HepG2 (cell line): ENCODE measurements around the gene ASB11. TPM values are rescaled to one million over a fixed set of nuclear protein-coding genes. Genes with fewer than 3 reads are reported as not detected.

Experiments used
- ATAC-seq: fragments of 200-7000 bp; cut with Tn5 transposase; 3 replicates; pipeline ENCODE4 v1.9.1; 2020; ENCODE audit warnings: mild to moderate bottlenecking, moderate library complexity
- BruUV-seq: library from RNA; stranded (reverse); fragments of 400-500 nt; replicated peaks from 2 replicates; lab custom pipeline; 2021; lab: Mats Ljungman, UMichigan
- CTCF ChIA-PET: fragments of 300-600 bp; formaldehyde crosslinking; extraction: SDS; loops from one replicate; lab custom pipeline; 2021; ENCODE audit warnings: low total read pairs, inconsistent platforms, low intra/inter-chr PET ratio; lab: Yijun Ruan, JAX
- POLR2A ChIA-PET: fragments of 350-600 bp; sonication (Branson Sonifier 250); formaldehyde crosslinking; loops from one replicate; lab custom pipeline; 2020; ENCODE audit warnings: antibody characterized with exemption, inconsistent platforms; lab: Yijun Ruan, JAX
- DNase-seq: peaks from one replicate; pipeline ENCODE4 v3.0.0-alpha.2; 2015; ENCODE audit warnings: low spot score
- FAIRE-seq: peaks from 3 replicates; lab custom pipeline; 2011; peaks lifted over from hg19 to GRCh38; lab: Jason Lieb, UNC
- H2AFZ ChIP-seq: one replicate; pipeline ENCODE4 v1.6.1; 2011; ENCODE audit warnings: low read length, inconsistent platforms
- H3K27ac ChIP-seq: fragments of 300-600 bp; 3 replicates; pipeline ENCODE4 v1.8.0; 2011; ENCODE audit warnings: mixed run types, mild to moderate bottlenecking, mixed read lengths, low read length, inconsistent platforms; ENCODE audit not compliant: insufficient read depth; ENCODE audit errors: extremely low read length
- H3K27me3 ChIP-seq, 2 experiments: fragments of 200-600 bp in 1 of 2; 2 replicates in 1 of 2; 3 replicates in 1 of 2; pipeline versions ENCODE4 v1.6.0 to v1.8.0; 2011; ENCODE audit warnings: low read length in 2 of 2, mild to moderate bottlenecking in 2 of 2, moderate library complexity in 2 of 2, inconsistent platforms in 1 of 2; ENCODE audit not compliant: insufficient read depth in 2 of 2, control insufficient read depth in 1 of 2
- H3K36me3 ChIP-seq, 2 experiments: fragments of 200-600 bp in 1 of 2; replicated peaks in 1 of 2; 2 replicates in 1 of 2; 3 replicates in 1 of 2; pipeline versions ENCODE4 v1.5.1 to v1.8.0; 2011; ENCODE audit warnings: low read length in 2 of 2, inconsistent platforms in 1 of 2; ENCODE audit not compliant: insufficient read depth in 2 of 2, control insufficient read depth in 1 of 2
- H3K4me1 ChIP-seq: 2 replicates; pipeline ENCODE4 v1.5.1; 2012; ENCODE audit warnings: low read length, inconsistent platforms; ENCODE audit not compliant: insufficient read depth
- H3K4me2 ChIP-seq: 2 replicates; pipeline ENCODE4 v1.6.0; 2011; ENCODE audit warnings: low read depth, low read length, inconsistent platforms
- H3K4me3 ChIP-seq, 3 experiments: fragments of 200-600 bp in 1 of 3; sonication (generic), shearing (Covaris generic) in 1 of 3; replicated peaks in 1 of 3; 2 replicates each; pipeline ENCODE4 v1.5.1; 2011 to 2016; ENCODE audit warnings: low read length in 3 of 3, inconsistent platforms in 2 of 3, low read depth in 2 of 3, mild to moderate bottlenecking in 2 of 3, control low read depth in 1 of 3, mixed read lengths in 1 of 3; ENCODE audit not compliant: insufficient read depth in 1 of 3
- H3K79me2 ChIP-seq: one replicate; pipeline ENCODE4 v1.6.1; 2011; ENCODE audit warnings: low read length, inconsistent platforms; ENCODE audit not compliant: insufficient read depth
- H3K9ac ChIP-seq: 2 replicates; pipeline ENCODE4 v1.6.0; 2011; ENCODE audit warnings: mild to moderate bottlenecking, low read depth, low read length, inconsistent platforms; ENCODE audit not compliant: insufficient read depth
- H3K9me3 ChIP-seq: 2 replicates; pipeline ENCODE4 v1.5.1; 2012; ENCODE audit warnings: mild to moderate bottlenecking, low read length
- H4K20me1 ChIP-seq: 2 replicates; pipeline ENCODE4 v1.6.0; 2011; ENCODE audit warnings: inconsistent platforms, mild to moderate bottlenecking, low read length, moderate library complexity; ENCODE audit not compliant: insufficient read depth
- ARNTL ChIP-seq: sonication (generic); formaldehyde crosslinking; IDR thresholded peaks from 2 replicates; pipeline ENCODE4 v1.4.0; 2020; ENCODE audit warnings: mild to moderate bottlenecking, missing genetic modification reagents
- ATM ChIP-seq: fragments of 450-650 bp; IDR thresholded peaks from 2 replicates; pipeline ENCODE4 v1.7.1; 2017; ENCODE audit warnings: mild to moderate bottlenecking, borderline replicate concordance
- CTCF ChIP-seq: sonication (generic); formaldehyde crosslinking; IDR thresholded peaks from 2 replicates; pipeline ENCODE4 v1.5.0; 2020; ENCODE audit warnings: mild to moderate bottlenecking, missing genetic modification reagents, moderate library complexity
- HNRNPUL1 ChIP-seq: fragments of 200-400 bp; formaldehyde crosslinking; IDR thresholded peaks from 2 replicates; pipeline ENCODE4 v1.6.1; 2017; ENCODE audit warnings: low read depth, mild to moderate bottlenecking, low read length, moderate library complexity
- NFE2L1 ChIP-seq: sonication (generic); formaldehyde crosslinking; IDR thresholded peaks from 2 replicates; pipeline ENCODE4 v1.4.0; 2020; ENCODE audit warnings: missing genetic modification reagents, mild to moderate bottlenecking, borderline replicate concordance
- ZBTB34 ChIP-seq: sonication (generic); formaldehyde crosslinking; IDR thresholded peaks from 2 replicates; pipeline ENCODE4 v1.8.0; 2022; ENCODE audit warnings: mild to moderate bottlenecking, missing genetic modification reagents
- ZFP82 ChIP-seq: sonication (generic); formaldehyde crosslinking; IDR thresholded peaks from 2 replicates; pipeline ENCODE4 v1.5.1; 2020; ENCODE audit warnings: mild to moderate bottlenecking, missing genetic modification reagents, borderline replicate concordance
- ZNF180 ChIP-seq: sonication (generic); formaldehyde crosslinking; IDR thresholded peaks from 2 replicates; pipeline ENCODE4 v1.4.0; 2020; ENCODE audit warnings: low read depth, missing genetic modification reagents, borderline replicate concordance
- ZNF414 ChIP-seq: sonication (generic); formaldehyde crosslinking; IDR thresholded peaks from 2 replicates; pipeline ENCODE4 v1.5.0; 2020; ENCODE audit warnings: missing genetic modification reagents
- ZNF549 ChIP-seq: sonication (generic); formaldehyde crosslinking; IDR thresholded peaks from 2 replicates; pipeline ENCODE4 v1.5.0; 2020; ENCODE audit warnings: missing genetic modification reagents
- WGBS: methylation state at CpG from one replicate; pipeline ENCODE4 v1.1.6; 2017; ENCODE audit warnings: low lambda C conversion rate; 5-methylcytosine and 5-hydroxymethylcytosine counted together
- in situ Hi-C: cut with HindIII; loops from 2 replicates; pipeline ENCODE4 v1.10.0; 2017; ENCODE audit warnings: low pct_unique_long_range_greater_than_20kb; ENCODE audit not compliant: extremely low pct_ligation_motif_present
- intact Hi-C: fragments of 100-400 bp; cut with micrococcal nuclease; formaldehyde crosslinking; loops from one replicate; pipeline ENCODE4 v1.10.0; 2022; ENCODE audit not compliant: unreplicated experiment
- polyA plus RNA-seq, 8 experiments: library from polyadenylated mRNA; depleted of rRNA in 3 of 8; stranded (reverse) in 7 of 8; unstranded in 1 of 8; fragments of >200 nt; fragmentation: Illumina TruSeq in 4 of 8; extraction: Trizol in 4 of 8; gene quantifications; 2 replicates each; pipeline versions ENCODE4 v1.2.1 to v1.2.3, GENCODE V29; 2011 to 2016; ENCODE audit warnings: low read depth in 4 of 8, missing spikeins in 1 of 8, mixed read lengths in 1 of 8; ENCODE audit not compliant: insufficient read depth in 1 of 8
- total RNA-seq, 5 experiments: library from RNA; depleted of rRNA; stranded (reverse); fragments of >200 nt; fragmentation: Illumina TruSeq; extraction: Trizol; gene quantifications; 2 replicates each; pipeline ENCODE4 v1.2.3, GENCODE V29; 2016; ENCODE audit warnings: low read depth in 1 of 5
- TF ChIP-seq, protein P1 (sequence below): IDR thresholded peaks from 2 replicates; pipeline ENCODE4 v1.6.1; 2012; ENCODE audit warnings: low read depth, low read length, improper control_type of control experiment

ASB11 gene
- total and polyA plus RNA-seq, 2 of the 13 experiments (the other 11 are each of a cell fraction or from before 2014, with no cell fraction given): not detected

- TF ChIP-seq NFE2L1 (CRISPR knock-in tag): no peak
- no peak for TF ChIP-seq ZBTB34 (CRISPR knock-in tag)
- TF ChIP-seq ZNF414 (CRISPR knock-in tag): no peak
- TF ChIP-seq ARNTL (CRISPR knock-in tag): no peak
- no peak for TF ChIP-seq ZFP82
- no peak for TF ChIP-seq ZNF180
- no peak for TF ChIP-seq ATM
Observed at GRCh38 chrX:15301924-15302323, 13.5 kb downstream of the ASB11 start (continued).

- Histone ChIP-seq H2AFZ (no peak overlapping the region), H3K27ac (no peak overlapping the region), H3K79me2 (no peaks in the 10 kb centered on the region), H3K4me2 (peak overlapping the region; percentile 51), H4K20me1 (no peaks in the 10 kb centered on the region), H3K4me3 (peak overlapping the region in 1 of 3 experiments; percentile 41; a peak in 1 of 6 replicates), H3K9me3 (no peaks in the 10 kb centered on the region), H3K9ac (no peak overlapping the region), H3K4me1 (peaks cover 28% of the 10 kb centered on the region; the same call in 1 of the 2 replicates), H3K27me3 (no peaks in the 10 kb centered on the region), H3K36me3 (no peaks in the 10 kb centered on the region)
- CTCF ChIA-PET: no interaction called here
- WGBS: 5% methylated on average over 4 of the region's 4 CpGs
- no TSS peak for BruUV-seq
- POLR2A ChIA-PET: no interaction called here
- peak; percentile 67 for FAIRE-seq
- peak; percentile 88 for ATAC-seq
- peak; percentile 7 for DNase-seq
- in situ Hi-C loops: no loop called here
- intact Hi-C loops: no loop called here
- TF ChIP-seq CTCF (CRISPR knock-in tag): peak; percentile 38
- TF ChIP-seq, protein P1, sequence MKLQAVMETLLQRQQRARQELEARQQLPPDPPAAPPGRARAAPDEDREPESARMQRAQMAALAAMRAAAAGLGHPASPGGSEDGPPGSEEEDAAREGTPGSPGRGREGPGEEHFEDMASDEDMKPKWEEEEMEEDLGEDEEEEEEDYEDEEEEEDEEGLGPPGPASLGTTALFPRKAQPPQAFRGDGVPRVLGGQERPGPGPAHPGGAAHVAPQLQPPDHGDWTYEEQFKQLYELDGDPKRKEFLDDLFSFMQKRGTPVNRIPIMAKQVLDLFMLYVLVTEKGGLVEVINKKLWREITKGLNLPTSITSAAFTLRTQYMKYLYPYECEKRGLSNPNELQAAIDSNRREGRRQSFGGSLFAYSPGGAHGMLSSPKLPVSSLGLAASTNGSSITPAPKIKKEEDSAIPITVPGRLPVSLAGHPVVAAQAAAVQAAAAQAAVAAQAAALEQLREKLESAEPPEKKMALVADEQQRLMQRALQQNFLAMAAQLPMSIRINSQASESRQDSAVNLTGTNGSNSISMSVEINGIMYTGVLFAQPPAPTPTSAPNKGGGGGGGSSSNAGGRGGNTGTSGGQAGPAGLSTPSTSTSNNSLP: 0 out of 2 replicates have a peak, but pooled peaks have one; percentile 53
- no peak for TF ChIP-seq ZNF549 (CRISPR knock-in tag)
- peak; percentile 54; the same call in 1 of the 2 replicates for TF ChIP-seq HNRNPUL1
Observed at GRCh38 chrX:15299941-15300851, 15.2 kb downstream of the ASB11 start.
